HL-60/S4 treated with phorbol 12-myristate 13-acetate at 8.2 ng/mL for 4 days and 3 days (cell line): ENCODE results near the gene SUPT20HL2.
"Not testable (repeated sequence)": the region's sequence is repeated elsewhere in the genome, so short reads cannot be mapped to it uniquely, and the experiment has no call there.

ENCODE experiments used
- in situ Hi-C: fragments of 300-500 bp; cut with MboI; formaldehyde crosslinking; loops from 2 replicates; pipeline ENCODE4 v1.15.0; 2022; ENCODE audit warnings: low sequenced_read_pairs

Gene SUPT20HL2

DNA sequence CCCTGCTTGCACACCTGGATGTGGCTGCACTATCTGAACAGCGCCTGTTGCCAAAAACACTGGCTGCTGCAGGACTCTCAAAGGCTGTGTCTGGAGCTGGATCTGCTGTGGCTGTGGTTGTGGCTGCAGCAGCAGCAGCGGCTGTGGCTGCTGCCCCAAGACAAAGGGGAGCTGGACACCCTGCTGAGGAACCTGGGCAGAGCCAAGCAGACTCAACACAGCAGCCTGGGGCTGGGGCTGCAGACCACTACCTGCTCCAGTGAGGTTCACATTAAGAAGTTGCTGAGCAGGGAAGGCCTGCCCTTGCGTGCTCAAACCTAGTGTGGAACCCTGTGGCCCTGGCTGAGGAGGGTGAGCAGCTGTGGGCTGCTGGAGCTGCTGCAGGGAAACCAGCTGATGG is 3.0 kb downstream of the SUPT20HL2 start:
- in situ Hi-C loops, result not testable (repeated sequence)

- in situ Hi-C loops, result not testable (repeated sequence)
Observed at GRCh38 chrX:24309580-24310374, 4.1 kb downstream of the SUPT20HL2 start.

DNA sequence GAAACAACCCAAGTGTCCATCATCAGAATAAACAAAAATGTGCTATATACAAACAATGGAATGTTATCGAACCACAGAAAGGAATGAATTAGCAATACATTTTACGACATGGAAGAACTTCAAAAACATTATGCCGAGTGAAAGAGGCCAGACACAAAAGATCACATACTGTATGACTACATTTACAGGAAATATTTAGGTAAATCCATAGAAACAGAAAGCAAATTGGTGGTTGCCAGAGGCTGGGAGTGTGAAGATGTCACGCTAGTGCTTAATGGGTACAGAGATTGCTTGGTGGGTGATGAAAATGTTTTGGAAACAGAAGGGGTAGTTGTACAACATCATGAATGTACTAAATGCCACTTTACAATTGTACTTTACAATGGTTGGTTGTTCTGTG is 5.1 kb downstream of the SUPT20HL2 start:
- in situ Hi-C loops, result not testable (repeated sequence)

GRCh38 chrX:24306440-24306839 is 7.4 kb downstream of the SUPT20HL2 start:
- in situ Hi-C loops, result no loop called here

DNA sequence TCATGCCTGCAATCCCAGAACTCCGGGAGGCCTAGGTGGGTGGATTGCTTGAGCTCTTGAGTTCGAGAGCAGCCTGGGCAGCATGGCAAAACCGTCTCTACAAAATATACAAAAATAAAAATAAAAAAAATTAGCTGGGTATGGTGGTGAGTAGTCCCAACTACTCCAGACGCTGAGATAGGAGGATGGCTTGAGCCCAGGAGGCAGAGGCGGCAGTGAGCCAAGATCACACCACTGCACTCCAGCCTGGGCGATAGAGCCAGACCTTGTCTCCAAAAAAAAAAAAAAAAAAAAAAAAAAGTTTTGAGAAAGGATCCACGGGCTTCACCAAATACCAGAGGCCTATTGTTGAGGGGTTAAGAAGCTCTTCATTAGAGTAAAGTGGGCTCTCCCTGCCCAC is 8.0 kb downstream of the SUPT20HL2 start:
- in situ Hi-C loops, result no loop called here

DNA sequence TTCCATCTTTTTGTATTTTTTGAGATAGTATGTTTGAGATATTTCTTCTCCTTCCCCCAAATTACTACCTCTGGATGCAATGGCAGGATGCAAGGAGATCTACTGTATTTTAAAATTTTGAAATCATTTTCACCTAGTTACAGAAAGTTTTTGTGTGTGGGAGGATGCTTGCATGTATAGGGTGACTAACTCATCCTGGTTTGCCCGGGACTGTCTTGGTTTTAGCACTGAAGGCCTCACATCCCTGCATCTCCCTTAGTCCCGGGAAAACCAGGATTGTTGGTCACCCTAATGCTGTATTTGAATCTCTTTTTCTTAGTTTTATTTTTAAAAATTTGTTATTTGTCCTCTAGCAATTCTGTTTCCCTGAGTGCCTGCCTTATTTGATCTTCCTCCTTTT is 12.1 kb downstream of the SUPT20HL2 start:
- in situ Hi-C loops, result no loop called here

- in situ Hi-C loops, result no loop called here
Observed at GRCh38 chrX:24301060-24301459, 12.8 kb downstream of the SUPT20HL2 start.

DNA sequence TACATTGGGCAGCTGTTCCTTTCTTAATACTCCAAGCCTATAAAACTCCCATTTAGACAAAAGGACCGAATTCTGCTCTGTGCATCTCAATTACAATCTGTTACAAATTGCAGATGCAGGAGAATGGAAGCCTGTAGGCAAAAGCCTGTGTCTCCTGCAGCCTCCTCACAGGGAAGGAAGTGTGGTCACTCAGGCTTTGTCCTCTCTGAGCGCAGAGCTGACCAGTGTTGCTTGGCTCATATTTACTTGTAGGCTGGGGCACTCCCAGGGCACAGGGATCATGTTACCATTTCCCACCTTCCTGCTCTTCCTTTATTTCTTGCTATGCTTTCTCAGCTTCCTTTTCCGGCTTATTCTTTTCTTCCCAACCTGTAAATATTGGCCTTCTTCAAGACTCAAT is 15.7 kb downstream of the SUPT20HL2 start:
- in situ Hi-C loops, result no loop called here

- in situ Hi-C loops, result no loop called here
Observed at GRCh38 chrX:24294619-24295018, 19.2 kb downstream of the SUPT20HL2 start.

GRCh38 chrX:24293412-24293811 is 20.5 kb downstream of the SUPT20HL2 start:
- in situ Hi-C loops, result no loop called here

DNA sequence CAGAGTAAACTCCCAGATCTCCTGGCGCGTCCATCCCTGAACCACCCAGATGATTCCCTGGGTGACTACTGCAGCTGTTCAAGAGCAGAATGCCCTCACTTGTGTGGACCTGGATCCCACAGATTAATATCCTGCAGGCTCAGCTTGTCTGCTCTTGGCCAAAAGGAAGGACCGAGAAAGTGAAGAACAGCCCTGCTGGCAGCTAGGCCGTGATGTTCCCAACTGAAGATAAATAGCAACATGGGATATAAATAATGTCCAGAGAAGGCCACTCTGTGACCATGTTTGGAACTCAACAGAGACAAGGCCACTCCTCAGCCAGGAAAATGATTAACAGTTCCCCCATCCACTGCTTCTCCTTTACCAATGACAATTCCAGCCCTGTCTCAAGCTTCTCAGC is 21.5 kb downstream of the SUPT20HL2 start:
- in situ Hi-C loops, result no loop called here

DNA sequence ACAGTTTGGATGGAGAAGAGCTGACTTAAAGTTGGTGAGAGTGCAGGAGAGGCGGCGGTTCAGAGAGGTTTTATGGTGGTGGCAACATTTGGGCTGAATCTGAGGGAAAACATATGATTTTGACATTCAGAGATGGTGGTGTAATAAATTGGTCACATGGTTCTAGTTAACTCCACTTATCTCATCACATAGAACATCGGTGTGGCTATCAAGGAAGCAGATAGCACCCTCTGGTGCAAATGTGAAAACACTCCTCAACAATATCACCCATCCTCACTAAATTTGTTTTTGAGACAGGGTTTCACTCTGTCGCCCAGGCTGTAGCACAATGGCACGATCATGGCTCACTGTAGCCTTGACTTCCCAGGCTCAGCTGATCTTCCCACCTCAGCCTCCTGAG is 28.8 kb downstream of the SUPT20HL2 start:
- in situ Hi-C loops, result no loop called here

DNA sequence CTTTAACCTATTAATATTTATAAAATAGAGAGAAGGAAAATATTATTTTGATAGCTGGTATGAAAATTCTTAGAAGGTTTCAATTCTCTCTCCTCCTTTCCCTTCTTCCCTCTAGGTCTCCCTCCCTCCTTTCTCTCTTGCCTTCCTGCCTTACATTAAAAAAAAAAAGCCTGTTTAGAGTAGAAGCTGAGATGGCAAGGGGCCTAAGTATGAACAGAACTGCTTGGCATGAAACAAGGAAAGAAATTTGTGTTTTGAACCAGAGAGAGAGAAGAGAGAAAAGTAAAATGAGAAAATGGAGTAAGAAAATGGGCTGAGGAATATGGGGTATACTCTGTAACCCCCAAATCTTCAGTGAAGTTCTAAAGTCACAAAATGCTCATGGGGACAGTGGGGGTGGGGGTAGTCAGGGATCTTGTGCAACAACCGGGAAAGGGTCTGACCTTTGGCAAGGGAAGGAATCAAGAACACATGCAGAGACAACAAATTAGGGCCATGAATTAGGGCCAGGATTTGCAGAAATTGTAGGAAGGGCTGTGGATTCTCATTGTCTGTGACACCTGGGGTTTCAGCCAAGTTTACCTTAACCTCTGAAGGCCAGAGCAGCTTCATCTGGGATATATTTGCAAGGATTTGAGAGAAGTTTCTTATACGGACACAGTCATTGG is 30.6 kb downstream of the SUPT20HL2 start:
- in situ Hi-C loops, result no loop called here

GRCh38 chrX:24282381-24283126 is 31.3 kb downstream of the SUPT20HL2 start:
- in situ Hi-C loops, result no loop called here

DNA sequence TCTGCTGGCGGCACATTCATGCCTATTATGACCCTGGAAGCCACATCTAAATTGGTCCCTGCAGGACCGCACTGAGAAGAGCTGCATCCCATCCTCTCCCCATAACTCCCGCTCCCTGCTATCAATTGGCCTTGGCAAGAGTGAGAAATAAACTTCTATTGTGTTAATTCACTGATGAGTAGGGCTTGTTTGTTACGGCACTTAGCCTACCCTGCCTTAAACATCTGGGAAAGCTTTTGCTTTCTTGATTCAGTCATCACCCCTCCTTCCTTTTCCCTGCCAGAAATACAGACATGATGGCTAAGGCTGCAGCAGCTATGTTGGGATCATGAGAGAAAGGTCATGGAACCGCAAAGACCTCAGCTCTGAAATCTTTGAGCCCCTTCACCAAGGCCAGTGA is 36.5 kb downstream of the SUPT20HL2 start:
- in situ Hi-C loops, result no loop called here

GRCh38 chrX:24276015-24276414 is 37.9 kb downstream of the SUPT20HL2 start:
- in situ Hi-C loops, result no loop called here

- in situ Hi-C loops, result no loop called here
Observed at GRCh38 chrX:24271262-24271661, 42.6 kb downstream of the SUPT20HL2 start.

DNA sequence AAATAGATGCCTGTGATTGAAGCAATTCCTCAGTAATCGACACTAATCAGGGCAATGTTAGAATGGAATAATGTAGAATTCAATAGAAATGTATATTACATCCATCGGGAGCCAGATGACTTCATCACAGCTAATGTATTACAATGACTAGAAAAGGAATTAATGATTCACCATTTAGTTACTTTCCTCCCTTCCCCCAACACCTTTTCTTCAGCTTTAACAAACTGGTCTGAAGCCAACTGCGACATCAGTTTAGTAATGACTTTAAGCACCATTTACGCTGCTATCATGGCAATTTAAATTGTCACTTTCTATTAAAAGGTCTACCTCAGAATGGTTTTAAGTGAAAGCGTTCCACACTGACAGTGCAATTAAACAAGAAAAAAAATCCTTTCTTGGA is 45.1 kb downstream of the SUPT20HL2 start:
- in situ Hi-C loops, result no loop called here

GRCh38 chrX:24266996-24267395 is 46.9 kb downstream of the SUPT20HL2 start:
- in situ Hi-C loops, result no loop called here

- in situ Hi-C loops, result no loop called here
Observed at GRCh38 chrX:24264383-24264782, 49.5 kb downstream of the SUPT20HL2 start.

DNA sequence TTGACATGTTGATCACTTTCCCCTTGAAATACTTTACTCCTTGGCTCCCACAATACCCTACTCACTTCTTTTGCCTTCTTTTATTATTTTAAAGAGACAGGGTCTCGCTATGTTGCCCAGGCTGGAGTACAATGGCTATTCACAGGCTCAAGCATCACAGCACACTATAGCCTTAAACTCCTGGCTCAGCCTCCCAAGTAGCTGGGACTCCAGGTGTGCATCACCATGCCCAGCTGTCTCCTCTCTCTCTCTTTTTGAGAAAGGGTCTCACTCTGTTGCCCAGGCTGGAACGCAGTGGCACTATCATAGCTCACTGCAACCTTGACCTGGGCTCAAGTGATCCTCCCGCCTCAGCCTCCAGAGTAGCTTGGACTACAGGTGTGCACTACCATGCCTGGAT is 51.6 kb downstream of the SUPT20HL2 start:
- in situ Hi-C loops, result no loop called here
